ENCODE results near the gene C16orf54. TPM values are rescaled to one million over a fixed set of nuclear protein-coding genes. Genes with fewer than 3 reads are reported as not detected.

C16orf54 gene
- total and polyA plus RNA-seq, 2 experiments from 2014 or later, result 3.2 TPM; not detected in 1

DNA sequence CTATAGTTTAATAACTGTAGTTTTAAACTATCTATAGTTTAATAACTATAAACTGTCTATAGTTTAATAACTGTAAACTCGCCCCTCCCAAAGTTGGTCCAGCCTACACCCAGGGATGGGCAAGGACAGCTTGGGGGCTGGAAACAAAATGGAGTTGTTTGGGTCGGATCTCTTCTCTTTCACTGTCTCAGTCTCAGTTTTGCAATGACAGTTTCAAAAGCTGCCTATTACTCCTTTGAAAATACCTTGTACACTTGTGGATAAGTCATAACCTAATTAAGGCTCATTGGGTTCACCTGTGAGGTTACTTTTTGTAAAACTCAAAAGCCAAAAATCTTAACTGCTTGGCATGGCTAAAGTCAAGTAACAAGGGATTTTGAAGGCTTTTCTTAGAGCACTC is 31.4 kb downstream of the C16orf54 start:
- Histone ChIP-seq H2AFZ (no peak overlapping the region), H3F3A (replicated peaks; ENCODE audit: low read depth) (peaks cover 29% of the 10 kb centered on the region; the same call in 1 of the 2 replicates), H3K4me2 (no peak overlapping the region), H3K27ac (ENCODE audit: low read depth) (peak overlapping the region; percentile 51; the same call in 1 of the 2 replicates), H3K79me2 (replicated peaks; ENCODE audit: insufficient read depth) (peaks cover 93% of the 10 kb centered on the region), H3K9me2 (ENCODE audit: insufficient read depth) (no peaks in the 10 kb centered on the region), H3K4me1 (ENCODE audit: insufficient read depth) (peaks cover 53% of the 10 kb centered on the region), H4K20me1 (replicated peaks; ENCODE audit: insufficient read depth) (peaks cover 27% of the 10 kb centered on the region), H3K36me3 (ENCODE audit: insufficient read depth) (peaks cover 35% of the 10 kb centered on the region), H3K27me3 (ENCODE audit: insufficient read depth) (no peaks in the 10 kb centered on the region), H3K4me3 (no peak overlapping the region)
- peaks cover 7% of the 10 kb centered on the region; the same call in 2 of the 3 replicates for H3K9me3 Mint-ChIP-seq
- H3K27me3 Mint-ChIP-seq (ENCODE audit: insufficient read depth, low read depth, poor library complexity), result peaks cover 28% of the 10 kb centered on the region
- DNase-seq (ENCODE audit: low spot score) (no peak), ATAC-seq (no peak)
- TF ChIP-seq NANOG (IDR thresholded peaks at IDR 0.05; ENCODE audit: borderline replicate concordance), result no peak
- no peak for TF ChIP-seq STAT1 (IDR thresholded peaks at IDR 0.05; ENCODE audit: unreplicated experiment)
- TF ChIP-seq EZH2phosphoT487 (IDR thresholded peaks at IDR 0.05; ENCODE audit: unreplicated experiment), result no peak
- no peak for TF ChIP-seq CREB1 (CRISPR knock-in tag; IDR thresholded peaks at IDR 0.05; ENCODE audit: low read depth)
- H3K4me1 Mint-ChIP-seq, result peaks cover 47% of the 10 kb centered on the region
- H3K27ac Mint-ChIP-seq, result no peak overlapping the region
- no peak overlapping the region for H3K4me3 Mint-ChIP-seq
- peaks cover 89% of the 10 kb centered on the region for H3K36me3 Mint-ChIP-seq (ENCODE audit: low read depth)

DNA sequence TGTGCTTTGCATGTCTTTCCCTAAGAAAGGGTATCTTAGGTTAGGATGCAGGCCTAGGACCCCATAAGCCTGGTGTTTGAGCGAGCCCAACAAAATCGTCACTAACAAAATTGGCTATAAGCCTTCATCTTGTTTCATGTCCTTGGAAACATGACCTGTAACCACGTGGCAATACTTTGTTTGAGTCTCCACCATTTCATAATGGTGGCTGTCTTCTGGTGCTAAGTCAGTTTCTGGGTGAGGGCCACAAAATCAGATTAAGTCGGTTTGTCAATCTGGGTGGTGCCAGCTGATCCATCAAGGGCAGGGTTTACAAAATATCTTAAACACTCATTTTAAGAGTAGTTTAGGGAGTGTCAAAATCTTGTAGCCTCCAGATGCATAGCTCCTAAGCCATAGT is 33.0 kb downstream of the C16orf54 start:
- Histone ChIP-seq H3K4me2 (peak overlapping the region; percentile 86), H3K4me3 (peak overlapping the region; percentile 63; the same call in 1 of the 2 replicates), H3K9me2 (ENCODE audit: insufficient read depth) (no peaks in the 10 kb centered on the region), H4K20me1 (replicated peaks; ENCODE audit: insufficient read depth) (peaks cover 25% of the 10 kb centered on the region), H3K36me3 (ENCODE audit: insufficient read depth) (peaks cover 34% of the 10 kb centered on the region), H3K27ac (ENCODE audit: low read depth) (peak overlapping the region; percentile 96), H3K4me1 (ENCODE audit: insufficient read depth) (peaks cover 43% of the 10 kb centered on the region), H2AFZ (no peak overlapping the region), H3K27me3 (ENCODE audit: insufficient read depth) (no peaks in the 10 kb centered on the region), H3F3A (replicated peaks; ENCODE audit: low read depth) (peaks cover 29% of the 10 kb centered on the region; the same call in 1 of the 2 replicates), H3K79me2 (replicated peaks; ENCODE audit: insufficient read depth) (peaks cover 80% of the 10 kb centered on the region)
- no peak for ATAC-seq
- peak overlapping the region; percentile 96; the same call in 2 of the 3 replicates for H3K4me3 Mint-ChIP-seq
- H3K27ac Mint-ChIP-seq, result peak overlapping the region; percentile 44; the same call in 1 of the 2 replicates
- DNase-seq (ENCODE audit: low spot score), result no peak
- peaks cover 34% of the 10 kb centered on the region for H3K27me3 Mint-ChIP-seq (ENCODE audit: insufficient read depth, low read depth, poor library complexity)
- H3K9me3 Mint-ChIP-seq, result peaks cover 20% of the 10 kb centered on the region; the same call in 2 of the 3 replicates
- peaks cover 38% of the 10 kb centered on the region for H3K4me1 Mint-ChIP-seq
- TF ChIP-seq, protein P1, sequence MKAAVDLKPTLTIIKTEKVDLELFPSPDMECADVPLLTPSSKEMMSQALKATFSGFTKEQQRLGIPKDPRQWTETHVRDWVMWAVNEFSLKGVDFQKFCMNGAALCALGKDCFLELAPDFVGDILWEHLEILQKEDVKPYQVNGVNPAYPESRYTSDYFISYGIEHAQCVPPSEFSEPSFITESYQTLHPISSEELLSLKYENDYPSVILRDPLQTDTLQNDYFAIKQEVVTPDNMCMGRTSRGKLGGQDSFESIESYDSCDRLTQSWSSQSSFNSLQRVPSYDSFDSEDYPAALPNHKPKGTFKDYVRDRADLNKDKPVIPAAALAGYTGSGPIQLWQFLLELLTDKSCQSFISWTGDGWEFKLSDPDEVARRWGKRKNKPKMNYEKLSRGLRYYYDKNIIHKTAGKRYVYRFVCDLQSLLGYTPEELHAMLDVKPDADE (IDR thresholded peaks at IDR 0.05), result no peak
- peaks cover 79% of the 10 kb centered on the region for H3K36me3 Mint-ChIP-seq (ENCODE audit: low read depth)

DNA sequence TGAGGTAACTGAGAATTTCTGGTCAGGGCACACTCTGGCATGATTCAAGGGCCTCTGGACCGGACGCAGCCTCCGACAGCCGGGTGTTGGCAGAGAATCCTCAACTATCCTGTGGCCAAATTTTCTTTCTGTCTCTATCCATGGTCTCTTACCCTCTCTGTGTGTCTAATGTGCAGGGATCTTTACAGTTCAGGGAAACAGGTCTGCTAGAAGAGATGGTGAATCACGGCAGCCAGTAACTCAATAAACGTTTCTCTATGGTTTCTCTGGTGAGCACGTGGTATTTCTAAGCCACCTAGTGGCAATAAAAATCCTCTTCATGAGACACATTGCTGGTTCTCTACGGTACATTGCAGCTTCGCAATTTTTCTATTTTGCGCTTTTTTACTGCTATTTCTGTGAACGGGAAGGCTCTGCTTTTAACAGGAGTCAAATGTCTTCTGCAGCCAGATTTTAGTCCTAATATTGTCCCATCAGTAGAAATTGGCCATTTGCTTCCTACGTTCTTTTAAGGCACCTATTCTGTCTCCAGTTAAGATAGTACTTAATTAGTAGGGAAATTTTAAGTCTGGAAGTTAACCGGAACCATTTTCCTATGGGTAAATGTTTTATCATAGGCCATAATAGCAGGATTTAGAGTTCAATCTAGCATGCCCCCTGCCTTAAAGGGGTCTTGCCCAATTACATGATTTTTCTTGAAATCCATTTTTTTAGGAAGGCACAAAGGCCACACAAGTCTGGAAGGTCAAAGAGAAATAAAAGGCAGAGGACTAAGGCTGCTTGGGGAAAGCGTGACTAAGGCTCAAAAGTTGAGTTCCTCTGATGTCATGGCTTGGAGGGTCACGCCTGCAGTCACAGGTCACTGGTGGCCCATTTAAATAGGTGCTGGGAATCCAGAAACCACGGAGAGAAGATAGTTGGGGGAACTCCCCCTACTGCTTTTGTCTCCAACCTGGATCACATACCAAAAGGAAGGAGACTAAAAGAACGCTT is 35.3 kb downstream of the C16orf54 start:
- peak; percentile 49 for ATAC-seq
- peak overlapping the region; percentile 63 for H3K4me3 ChIP-seq
- H4K20me1 ChIP-seq (replicated peaks; ENCODE audit: insufficient read depth), result peaks cover 5% of the 10 kb centered on the region
- Mint-ChIP-seq H3K4me1 (peaks cover 36% of the 10 kb centered on the region), H3K9me3 (peaks cover 22% of the 10 kb centered on the region; the same call in 2 of the 3 replicates), H3K27ac (peak overlapping the region; percentile 99), H3K27me3 (ENCODE audit: insufficient read depth, low read depth, poor library complexity) (peaks cover 27% of the 10 kb centered on the region), H3K4me3 (peak overlapping the region; percentile 96), H3K36me3 (ENCODE audit: low read depth) (peaks cover 56% of the 10 kb centered on the region)
- peaks cover 26% of the 10 kb centered on the region for H3K4me1 ChIP-seq (ENCODE audit: insufficient read depth)
- H2AFZ ChIP-seq, result no peak overlapping the region
- H3K27ac ChIP-seq (ENCODE audit: low read depth), result peak overlapping the region; percentile 96
- no peaks in the 10 kb centered on the region for H3K9me2 ChIP-seq (ENCODE audit: insufficient read depth)
- peaks cover 57% of the 10 kb centered on the region for H3K79me2 ChIP-seq (replicated peaks; ENCODE audit: insufficient read depth)
- no peaks in the 10 kb centered on the region for H3K27me3 ChIP-seq (ENCODE audit: insufficient read depth)
- peak overlapping the region; percentile 86 for H3K4me2 ChIP-seq
- H3F3A ChIP-seq (replicated peaks; ENCODE audit: low read depth), result peaks cover 9% of the 10 kb centered on the region; the same call in 1 of the 2 replicates
- peak; percentile 82 for DNase-seq (ENCODE audit: low spot score)
- H3K36me3 ChIP-seq (ENCODE audit: insufficient read depth), result peaks cover 18% of the 10 kb centered on the region; the same call in 1 of the 2 replicates
- TF ChIP-seq JUNB (IDR thresholded peaks at IDR 0.05; ENCODE audit: unreplicated experiment) (no peak), ZNF331 (CRISPR knock-in tag; IDR thresholded peaks at IDR 0.05; ENCODE audit: low read depth) (no peak), EZH2 (IDR thresholded peaks at IDR 0.05; ENCODE audit: low read depth, unreplicated experiment) (no peak), CREB1 (CRISPR knock-in tag; IDR thresholded peaks at IDR 0.05; ENCODE audit: low read depth) (peak; percentile 44; the same call in 1 of the 2 replicates), ZNF114 (CRISPR knock-in tag; IDR thresholded peaks at IDR 0.05) (no peak)
- TF ChIP-seq, protein P2, sequence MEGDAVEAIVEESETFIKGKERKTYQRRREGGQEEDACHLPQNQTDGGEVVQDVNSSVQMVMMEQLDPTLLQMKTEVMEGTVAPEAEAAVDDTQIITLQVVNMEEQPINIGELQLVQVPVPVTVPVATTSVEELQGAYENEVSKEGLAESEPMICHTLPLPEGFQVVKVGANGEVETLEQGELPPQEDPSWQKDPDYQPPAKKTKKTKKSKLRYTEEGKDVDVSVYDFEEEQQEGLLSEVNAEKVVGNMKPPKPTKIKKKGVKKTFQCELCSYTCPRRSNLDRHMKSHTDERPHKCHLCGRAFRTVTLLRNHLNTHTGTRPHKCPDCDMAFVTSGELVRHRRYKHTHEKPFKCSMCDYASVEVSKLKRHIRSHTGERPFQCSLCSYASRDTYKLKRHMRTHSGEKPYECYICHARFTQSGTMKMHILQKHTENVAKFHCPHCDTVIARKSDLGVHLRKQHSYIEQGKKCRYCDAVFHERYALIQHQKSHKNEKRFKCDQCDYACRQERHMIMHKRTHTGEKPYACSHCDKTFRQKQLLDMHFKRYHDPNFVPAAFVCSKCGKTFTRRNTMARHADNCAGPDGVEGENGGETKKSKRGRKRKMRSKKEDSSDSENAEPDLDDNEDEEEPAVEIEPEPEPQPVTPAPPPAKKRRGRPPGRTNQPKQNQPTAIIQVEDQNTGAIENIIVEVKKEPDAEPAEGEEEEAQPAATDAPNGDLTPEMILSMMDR (conservative IDR thresholded peaks at IDR 0.05; ENCODE audit: low read depth in 2 of 2), result peak; percentile 57 to 70

Measured in GM23338 (cell line).